Left colon (tissue), 2 donors: ENCODE results near the gene CEMP1. TPM values are rescaled to one million over a fixed set of nuclear protein-coding genes. Genes with fewer than 3 reads are reported as not detected.
"Not testable (repeated sequence)": the region's sequence is repeated elsewhere in the genome, so short reads cannot be mapped to it uniquely, and the experiment has no call there.

Experiments used
- ATAC-seq: fragments of 200-7000 bp; cut with Tn5 transposase; one replicate; pipeline ENCODE4 v1.9.1; 2020; ENCODE audit warnings: mild to moderate bottlenecking, moderate library complexity
- DNase-seq, 2 donors: peaks; one replicate each; pipeline ENCODE4 v3.0.0-alpha.2; 2020
- intact Hi-C, 2 donors: fragments of 100-400 bp; cut with DNase I in 1 of 2; cut with micrococcal nuclease in 1 of 2; formaldehyde crosslinking; loops; one replicate each; pipeline versions ENCODE4 v1.11.2 to v1.14.0; 2022; cut with DNase I, micrococcal nuclease
- total RNA-seq, 2 donors: library from RNA; stranded (reverse); fragmentation: NEBNext Ultra II Directional; extraction: Animal tissue kit (Norgen Biotek cat#: 25700); gene quantifications; one replicate each; pipeline ENCODE4 v1.2.1, GENCODE V29; 2021
- donor health status: DM: no; HTN: no; CAD: no.
- donor health status: DM: yes; HTN: yes; CAD: no.

CEMP1 gene
- total RNA-seq, 2 donors from 2014 or later, result 0.70 TPM

DNA sequence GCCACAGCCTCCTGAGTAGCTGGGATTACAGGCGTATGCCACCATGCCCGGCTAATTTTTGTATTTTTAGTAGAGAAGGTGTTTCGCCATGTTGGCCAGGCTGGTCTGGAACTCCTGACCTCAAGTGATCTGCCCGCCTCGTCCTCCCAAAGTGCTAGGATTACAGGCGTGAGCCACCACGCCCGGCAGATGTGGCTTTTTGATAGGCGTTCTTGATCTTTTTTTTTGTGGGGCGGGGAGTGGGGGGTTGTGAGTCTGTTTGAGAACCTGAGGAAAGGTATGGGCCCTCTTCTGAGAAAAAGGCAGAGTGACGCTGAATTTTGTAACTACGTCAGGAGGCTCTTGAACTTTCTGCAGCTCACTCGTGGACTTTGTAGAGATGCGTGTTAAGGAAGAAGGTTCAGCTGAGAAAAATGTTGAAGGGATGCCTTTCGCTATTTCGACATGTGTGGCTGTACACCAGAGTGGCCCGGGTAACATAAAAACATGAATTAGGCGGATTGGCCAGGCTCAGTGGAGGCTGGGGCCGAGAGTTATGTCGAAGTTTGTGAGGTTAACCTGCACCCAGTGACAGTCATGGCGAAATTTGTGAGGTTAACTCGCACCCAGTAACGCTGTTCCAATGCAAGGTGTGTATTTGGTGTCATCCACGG, 8.1 kb upstream of the CEMP1 start:
- intact Hi-C loops, ATAC-seq: not testable (repeated sequence)
- peak in 1 of 2 donors; percentile 6 for DNase-seq

GRCh38 chr16:2537451-2538379, 6.5 kb upstream of the CEMP1 start, which contains the start of gene PDPK1:
Gene PDPK1 (plus strand): TSS chr16:2538021. CDS start chr16:2538113, 92 bp downstream.
- peak; percentile 93 to 95 for DNase-seq
- peak; percentile 81 for ATAC-seq
- intact Hi-C loops, result no loop called here

GRCh38 chr16:2535625-2536013, 4.4 kb upstream of the CEMP1 start:
- DNase-seq (peak in 1 of 2 donors; percentile 19), ATAC-seq (no peak)
- intact Hi-C loops, result no loop called here

DNA sequence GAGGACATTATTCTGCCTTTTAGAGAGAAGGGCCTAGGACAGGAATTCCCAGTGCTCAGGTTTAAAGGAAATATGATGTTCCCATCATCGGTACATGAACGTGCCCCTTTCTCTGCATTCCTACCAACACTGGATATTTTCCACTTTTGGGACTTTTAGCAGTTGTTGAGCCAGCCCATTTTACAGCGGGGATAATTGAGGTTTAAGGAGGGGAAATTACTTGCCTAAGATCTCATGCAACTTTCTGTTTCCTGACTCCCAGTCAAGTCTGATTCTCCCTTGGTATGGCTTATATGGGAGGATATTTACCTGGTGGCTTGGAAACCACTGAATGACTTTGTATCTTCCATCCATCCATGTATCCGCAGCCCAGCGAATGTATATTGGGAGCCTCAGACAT, 3.1 kb upstream of the CEMP1 start:
- intact Hi-C loops, DNase-seq, ATAC-seq: not testable (repeated sequence)

GRCh38 chr16:2533912-2534311, 2.7 kb upstream of the CEMP1 start:
- peak in 1 of 2 donors; percentile 7 for DNase-seq
- no peak for ATAC-seq
- intact Hi-C loops, result no loop called here

GRCh38 chr16:2533142-2533755, 2.0 kb upstream of the CEMP1 start:
- intact Hi-C loops, ATAC-seq: not testable (repeated sequence)
- peak in 1 of 2 donors; percentile 22 for DNase-seq

DNA sequence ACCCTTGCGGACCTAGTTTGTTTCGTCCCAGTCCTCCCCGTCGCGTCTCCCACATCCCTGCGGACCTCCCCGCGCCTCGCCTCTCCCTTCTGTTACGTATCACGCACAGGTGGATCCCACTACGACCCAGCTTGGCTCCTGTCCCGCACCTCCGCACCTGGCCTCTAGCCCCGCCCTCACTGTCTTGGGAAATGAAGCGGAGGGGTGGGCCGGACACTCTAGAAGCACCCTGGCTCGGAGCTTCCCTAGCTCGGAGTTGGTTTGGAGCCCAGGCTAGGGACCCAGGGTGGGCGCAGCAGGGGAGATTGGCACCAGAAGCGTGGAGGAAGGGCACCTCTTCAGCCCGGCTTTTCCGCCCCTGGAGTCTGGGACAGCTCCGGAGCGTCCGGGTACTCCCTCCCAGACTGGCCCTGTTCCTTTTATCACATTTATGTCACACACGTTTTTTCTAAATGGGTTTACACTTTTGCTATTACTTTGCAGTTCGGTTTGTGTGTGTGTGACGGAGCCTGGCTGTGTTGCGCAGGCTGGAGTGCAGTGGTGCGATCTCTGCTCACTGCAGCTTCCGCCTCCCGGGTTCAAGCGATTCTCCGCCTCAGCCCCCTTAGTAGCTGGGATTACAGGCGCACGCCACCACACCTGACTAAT, 1.4 kb upstream of the CEMP1 start:
- DNase-seq (peak; percentile 89 to 91), ATAC-seq (peak; percentile 62)
- intact Hi-C loops, result no loop called here

DNA sequence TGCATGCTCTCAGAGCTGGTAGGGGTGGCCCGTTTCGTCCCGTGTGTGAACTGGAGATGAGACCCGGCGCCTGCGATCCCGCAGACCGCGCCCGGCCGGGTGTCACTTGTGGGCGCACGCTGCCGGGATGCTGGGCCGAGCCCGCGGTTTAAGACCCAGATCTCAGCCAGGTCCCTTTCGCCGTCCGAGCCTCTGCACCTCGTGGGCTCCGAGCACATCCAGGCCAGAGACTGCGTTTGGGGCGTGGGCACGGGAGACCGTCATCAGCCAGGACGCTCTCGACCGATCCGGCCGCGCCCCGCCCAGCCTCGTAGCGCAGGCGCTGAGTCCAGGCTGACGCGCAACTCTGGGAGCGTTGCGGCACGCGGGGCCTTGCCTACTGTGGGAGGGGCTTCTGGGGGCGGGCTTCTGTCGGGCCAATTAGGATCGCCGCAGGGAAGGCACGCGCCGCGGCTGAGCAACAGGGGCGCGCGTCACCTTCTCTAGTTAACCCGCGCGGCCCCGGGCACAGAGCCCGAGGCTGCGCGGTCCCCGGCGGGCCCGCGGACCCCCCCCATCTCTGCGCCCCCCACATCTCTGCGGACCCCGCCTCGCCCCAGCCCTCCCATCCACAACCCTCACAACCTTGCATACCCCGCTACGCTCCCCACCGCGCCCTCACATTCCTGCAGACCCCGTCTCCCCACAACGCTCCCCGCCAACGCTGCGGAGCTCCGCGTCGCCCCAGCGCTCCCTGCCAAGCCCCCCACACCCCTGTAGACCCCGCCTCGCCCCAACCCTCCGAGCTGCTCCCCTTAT, 687 bp upstream of the CEMP1 start:
- DNase-seq (peak; percentile 99), ATAC-seq (peak; percentile 86)
- intact Hi-C loops, result no loop called here

GRCh38 chr16:2530629-2531318, 434 bp downstream of the CEMP1 start:
- no peak for ATAC-seq
- DNase-seq, result peak in 1 of 2 donors; percentile 19
- intact Hi-C loops, result no loop called here

DNA sequence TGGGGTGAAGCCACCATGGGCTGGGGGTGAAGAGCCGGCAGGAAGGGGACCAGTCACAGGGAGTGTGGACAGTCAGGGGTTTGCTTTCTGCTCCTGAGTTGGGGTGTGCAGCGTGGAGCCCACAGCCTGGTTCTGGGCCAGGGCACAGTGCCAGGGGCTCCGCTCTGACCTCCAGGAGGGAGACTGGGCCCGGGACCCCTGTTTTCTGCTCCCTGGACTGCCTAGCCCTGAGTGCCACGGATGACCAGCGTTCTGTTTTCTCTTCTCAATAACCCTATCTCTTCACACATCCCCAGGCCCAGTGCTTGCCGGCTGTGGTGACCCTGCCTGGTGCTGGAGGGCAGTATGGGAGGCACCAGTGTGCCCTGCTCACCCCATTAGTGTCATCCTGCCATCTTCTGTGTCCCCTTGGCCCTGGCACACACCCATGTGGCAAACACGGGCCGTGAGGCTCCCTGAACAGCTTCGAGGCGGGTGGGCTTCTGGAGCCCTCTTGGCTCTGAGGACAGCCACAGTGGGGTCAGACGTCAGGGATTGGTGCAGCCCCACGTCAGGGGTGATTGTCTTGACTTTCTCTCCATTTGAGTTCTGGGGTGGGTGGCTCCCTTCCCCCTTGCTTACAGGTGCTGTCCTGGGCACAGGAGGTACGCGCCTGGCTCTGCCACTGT, 1.1 kb downstream of the CEMP1 start:
- ATAC-seq (no peak), DNase-seq (peak in 1 of 2 donors; percentile 23)
- intact Hi-C loops, result no loop called here

GRCh38 chr16:2529061-2529931, 1.9 kb downstream of the CEMP1 start:
- intact Hi-C loops, result no loop called here
- ATAC-seq (no peak), DNase-seq (peak in 1 of 2 donors; percentile 16)

GRCh38 chr16:2528161-2529060, 2.8 kb downstream of the CEMP1 start:
- intact Hi-C loops, result no loop called here
- DNase-seq, result peak in 1 of 2 donors; percentile 7
- ATAC-seq, result no peak

DNA sequence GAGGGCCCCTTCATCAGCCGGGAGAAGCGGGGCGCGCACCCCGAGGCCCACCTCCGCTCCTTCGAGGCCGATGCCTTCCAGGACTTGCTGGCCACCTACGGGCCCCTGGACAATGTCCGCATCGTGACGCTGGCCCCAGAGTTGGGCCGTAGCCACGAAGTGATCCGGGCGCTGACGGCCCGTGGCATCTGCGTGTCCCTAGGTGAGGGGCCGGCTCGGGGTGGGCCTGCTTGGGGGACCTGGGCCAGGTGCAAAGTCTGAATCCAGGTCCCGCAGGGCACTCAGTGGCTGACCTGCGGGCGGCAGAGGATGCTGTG, 3.5 kb downstream of the CEMP1 start:
- DNase-seq (peak in 1 of 2 donors; percentile 6), ATAC-seq (no peak)
- intact Hi-C loops, result no loop called here

- DNase-seq (peak in 1 of 2 donors; percentile 4), ATAC-seq (no peak)
- intact Hi-C loops, result no loop called here
Observed at GRCh38 chr16:2527071-2527783, 4.0 kb downstream of the CEMP1 start.

GRCh38 chr16:2526135-2526534, 5.1 kb downstream of the CEMP1 start:
- no peak for ATAC-seq
- intact Hi-C loops, result no loop called here
- no peak for DNase-seq
